Panc1 (cell line): Measurements from ENCODE around the gene HASPIN. TPM values are rescaled to one million over a fixed set of nuclear protein-coding genes. Genes with fewer than 3 reads are reported as not detected.

Experiments
- ATAC-seq: fragments of 200-7000 bp; cut with Tn5 transposase; 2 replicates; pipeline ENCODE4 v1.9.1; 2020; ENCODE audit warnings: mild to moderate bottlenecking, moderate library complexity
- BruUV-seq: library from RNA; stranded (reverse); fragments of 400-500 nt; replicated peaks from 2 replicates; lab custom pipeline; 2021; lab: Mats Ljungman, UMichigan
- CTCF ChIA-PET: fragments of 300-600 bp; sonication (Branson Sonifier 250); formaldehyde crosslinking; loops from one replicate; lab custom pipeline; 2022; ENCODE audit warnings: antibody characterized with exemption; lab: Charles Lee
- POLR2A ChIA-PET: fragments of 300-600 bp; sonication (Branson Sonifier 250); formaldehyde crosslinking; loops from one replicate; lab custom pipeline; 2022; ENCODE audit warnings: antibody characterized with exemption; lab: Charles Lee
- DNase-seq: peaks from one replicate; pipeline ENCODE4 v3.0.0-alpha.2; 2010; ENCODE audit warnings: low read depth, low spot score
- H3K27ac ChIP-seq: 2 replicates; pipeline ENCODE4 v1.5.1; 2011; ENCODE audit warnings: mild to moderate bottlenecking, low read length, inconsistent platforms
- H3K27me3 ChIP-seq: fragments of 200-500 bp; sonication (Bioruptor generic); 2 replicates; pipeline ENCODE4 v1.6.0; 2014; ENCODE audit warnings: low read length, inconsistent platforms; ENCODE audit not compliant: control insufficient read depth, insufficient read depth
- H3K36me3 ChIP-seq: fragments of 200-500 bp; sonication (Bioruptor generic); 2 replicates; pipeline ENCODE4 v1.5.1; 2014; ENCODE audit warnings: inconsistent platforms, mild to moderate bottlenecking, low read length, moderate library complexity; ENCODE audit not compliant: control insufficient read depth, insufficient read depth
- H3K4me1 ChIP-seq: 2 replicates; pipeline ENCODE4 v1.5.1; 2011; ENCODE audit warnings: inconsistent platforms, mild to moderate bottlenecking, low read length, moderate library complexity; ENCODE audit not compliant: control insufficient read depth, insufficient read depth
- H3K4me3 ChIP-seq, 2 experiments: 2 replicates each; pipeline ENCODE4 v1.5.1; 2011 to 2012; ENCODE audit warnings: low read depth in 2 of 2, low read length in 2 of 2, mild to moderate bottlenecking in 2 of 2, inconsistent platforms in 1 of 2, moderate library complexity in 1 of 2
- H3K9me3 ChIP-seq: fragments of 200-500 bp; sonication (Bioruptor generic); 2 replicates; pipeline ENCODE4 v1.5.1; 2014; ENCODE audit warnings: low read depth, mild to moderate bottlenecking, inconsistent platforms, low read length, moderate library complexity; ENCODE audit not compliant: control insufficient read depth, insufficient read depth
- CTCF ChIP-seq: fragments of 450-650 bp; IDR thresholded peaks from 2 replicates; pipeline ENCODE4 v1.5.1; 2017; ENCODE audit warnings: mild to moderate bottlenecking
- POLR2AphosphoS5 ChIP-seq: IDR thresholded peaks from 2 replicates; pipeline ENCODE4 v1.6.1; 2012; ENCODE audit warnings: mild to moderate bottlenecking, low read depth, low read length, moderate library complexity
- REST ChIP-seq, 2 experiments: IDR thresholded peaks; 2 replicates each; pipeline ENCODE4 v1.6.1; 2011 to 2012; ENCODE audit warnings: low read depth in 2 of 2, control low read depth in 1 of 2, low read length in 1 of 2, mild to moderate bottlenecking in 1 of 2, moderate library complexity in 1 of 2; ENCODE audit not compliant: insufficient read depth in 1 of 2
- SIN3A ChIP-seq: IDR thresholded peaks from 2 replicates; pipeline ENCODE4 v1.6.1; 2012; ENCODE audit warnings: low read depth, mild to moderate bottlenecking, low read length, moderate library complexity, borderline replicate concordance; ENCODE audit not compliant: insufficient read depth
- TCF7L2 ChIP-seq: IDR thresholded peaks from 2 replicates; pipeline ENCODE4 v1.6.1; 2011; ENCODE audit warnings: mild to moderate bottlenecking, low read depth, low read length, inconsistent platforms
- in situ Hi-C: cut with HindIII; loops from 2 replicates; pipeline ENCODE4 v1.10.0; 2016; ENCODE audit warnings: low sequenced_read_pairs, low pct_unique_long_range_greater_than_20kb
- intact Hi-C: fragments of 100-400 bp; cut with micrococcal nuclease; formaldehyde crosslinking; loops from one replicate; pipeline ENCODE4 v1.10.0; 2022; ENCODE audit not compliant: unreplicated experiment
- total RNA-seq: library from RNA; stranded (reverse); gene quantifications from one replicate; pipeline ENCODE4 v1.2.1, GENCODE V29; 2021; ENCODE audit not compliant: unreplicated experiment

The HASPIN gene
- total RNA-seq, 1 experiment from 2014 or later = 10.6 TPM

- Histone ChIP-seq H3K36me3 (no peaks in the 10 kb centered on the region), H3K9me3 (no peaks in the 10 kb centered on the region), H3K27ac (no peak overlapping the region), H3K4me1 (no peaks in the 10 kb centered on the region), H3K27me3 (no peaks in the 10 kb centered on the region), H3K4me3 (no peak overlapping the region)
- no peak for DNase-seq
- TF ChIP-seq POLR2AphosphoS5 = no peak
- TF ChIP-seq REST (IDR thresholded peaks at IDR 0.05; ENCODE audit: insufficient read depth in 1 of 2, low read depth in 2 of 2, low read length in 1 of 2) = no peak
- no peak for TF ChIP-seq SIN3A
- no peak for TF ChIP-seq TCF7L2
- no peak for TF ChIP-seq CTCF
- in situ Hi-C loops = no loop called here
- no TSS peak for BruUV-seq
- intact Hi-C loops = no loop called here
- CTCF ChIA-PET = no interaction called here
- POLR2A ChIA-PET = no interaction called here
- ATAC-seq = no peak
These were observed 27.2 kb downstream of the HASPIN start for GRCh38 chr17:3750926-3751325.

- CTCF ChIA-PET = no interaction called here
- POLR2A ChIA-PET = interaction anchor here (0.6 kb wide), 1 partner anchor 704 kb away, joined by 3 read pairs; no protein-coding TSS in a partner anchor
- Histone ChIP-seq H3K4me1 (no peaks in the 10 kb centered on the region), H3K27me3 (no peaks in the 10 kb centered on the region), H3K4me3 (no peak overlapping the region), H3K9me3 (no peaks in the 10 kb centered on the region), H3K27ac (no peak overlapping the region), H3K36me3 (no peaks in the 10 kb centered on the region)
- ATAC-seq = no peak
- TF ChIP-seq TCF7L2 (no peak), POLR2AphosphoS5 (no peak)
- in situ Hi-C loops = no loop called here
- intact Hi-C loops = no loop called here
- BruUV-seq = no TSS peak
- no peak for DNase-seq
These were observed 28.1 kb downstream of the HASPIN start for GRCh38 chr17:3751836-3752235.

- intact Hi-C loops (no loop called here), in situ Hi-C loops (no loop called here)
- DNase-seq = no peak
- no peaks in the 10 kb centered on the region for H3K36me3 ChIP-seq
- TF ChIP-seq TCF7L2 = no peak
- TF ChIP-seq REST (IDR thresholded peaks at IDR 0.05; ENCODE audit: insufficient read depth in 1 of 2, low read depth in 2 of 2, low read length in 1 of 2) = no peak
- TF ChIP-seq CTCF = no peak
- TF ChIP-seq SIN3A = no peak
- no peak for TF ChIP-seq POLR2AphosphoS5
- no peak overlapping the region for H3K27ac ChIP-seq
- H3K4me3 ChIP-seq = no peak overlapping the region
- no TSS peak for BruUV-seq
- H3K27me3 ChIP-seq = no peaks in the 10 kb centered on the region
- POLR2A ChIA-PET = no interaction called here
- CTCF ChIA-PET = no interaction called here
- H3K4me1 ChIP-seq = no peaks in the 10 kb centered on the region
- no peak for ATAC-seq
- H3K9me3 ChIP-seq = no peaks in the 10 kb centered on the region
These were observed 29.9 kb downstream of the HASPIN start for GRCh38 chr17:3753624-3754023.
